ENCODE measurements around the gene MORN1.

DNA sequence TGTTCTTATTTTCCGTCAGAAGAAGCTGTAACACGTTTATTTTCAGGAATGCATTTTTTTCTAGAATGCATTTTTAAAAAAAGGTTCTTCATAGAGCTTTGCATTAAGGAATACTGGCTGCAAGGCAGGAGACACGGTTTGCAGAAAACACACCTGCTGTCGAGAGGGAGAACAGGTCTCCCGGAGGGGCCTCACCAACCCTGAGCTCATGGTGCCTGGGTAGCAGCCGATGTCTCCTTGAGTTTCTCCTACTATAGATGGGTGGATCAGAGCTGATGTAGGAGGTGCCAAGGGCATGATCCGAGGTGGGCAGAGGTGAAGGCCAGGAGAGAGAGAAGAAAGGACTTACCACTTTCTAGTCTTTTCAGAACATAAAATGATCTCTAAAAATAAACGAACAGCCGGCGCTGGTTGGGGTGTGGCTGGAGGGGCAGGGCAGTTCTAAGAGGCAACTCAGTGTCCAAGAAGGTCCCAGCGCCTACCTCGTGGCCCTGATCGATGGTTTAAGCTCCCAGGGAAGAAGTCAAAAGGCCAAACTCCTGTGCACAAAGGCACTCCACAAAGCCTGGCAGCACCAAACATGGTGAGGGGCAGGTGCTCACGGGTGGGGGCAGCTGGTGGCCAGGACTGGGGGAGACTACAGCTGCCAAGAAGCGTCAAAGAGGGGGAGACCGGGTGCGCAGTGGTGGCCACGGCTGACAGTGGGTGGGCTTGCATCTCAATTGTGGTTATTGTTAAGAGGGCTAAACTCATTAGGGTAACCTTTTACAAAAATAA is 12.2 kb downstream of the MORN1 start:
- TF ChIP-seq, protein P1, sequence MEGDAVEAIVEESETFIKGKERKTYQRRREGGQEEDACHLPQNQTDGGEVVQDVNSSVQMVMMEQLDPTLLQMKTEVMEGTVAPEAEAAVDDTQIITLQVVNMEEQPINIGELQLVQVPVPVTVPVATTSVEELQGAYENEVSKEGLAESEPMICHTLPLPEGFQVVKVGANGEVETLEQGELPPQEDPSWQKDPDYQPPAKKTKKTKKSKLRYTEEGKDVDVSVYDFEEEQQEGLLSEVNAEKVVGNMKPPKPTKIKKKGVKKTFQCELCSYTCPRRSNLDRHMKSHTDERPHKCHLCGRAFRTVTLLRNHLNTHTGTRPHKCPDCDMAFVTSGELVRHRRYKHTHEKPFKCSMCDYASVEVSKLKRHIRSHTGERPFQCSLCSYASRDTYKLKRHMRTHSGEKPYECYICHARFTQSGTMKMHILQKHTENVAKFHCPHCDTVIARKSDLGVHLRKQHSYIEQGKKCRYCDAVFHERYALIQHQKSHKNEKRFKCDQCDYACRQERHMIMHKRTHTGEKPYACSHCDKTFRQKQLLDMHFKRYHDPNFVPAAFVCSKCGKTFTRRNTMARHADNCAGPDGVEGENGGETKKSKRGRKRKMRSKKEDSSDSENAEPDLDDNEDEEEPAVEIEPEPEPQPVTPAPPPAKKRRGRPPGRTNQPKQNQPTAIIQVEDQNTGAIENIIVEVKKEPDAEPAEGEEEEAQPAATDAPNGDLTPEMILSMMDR (IDR thresholded peaks at IDR 0.05; ENCODE audit: low read length) = no peak
- TF ChIP-seq EZH2 (optimal IDR thresholded peaks at IDR 0.05; ENCODE audit: low read depth, low read length) (no peak), EZH2phosphoT487 (IDR thresholded peaks at IDR 0.05; ENCODE audit: low read length) (no peak)

Measured in MM.1S (cell line).